ENCODE data around the gene SEPTIN12. TPM values are rescaled to one million over a fixed set of nuclear protein-coding genes. Genes with fewer than 3 reads are reported as not detected.
A peak's percentile ranks its signal among the peaks of the same experiment; 100 is the strongest.

Gene SEPTIN12
- total RNA-seq, 1 donor from 2014 or later, result 0.42 TPM

GRCh38 chr16:4802659-4803287 lies 14.6 kb upstream of the SEPTIN12 start:
- H3K4me3 Mint-ChIP-seq, result peak overlapping the region; percentile 79
- peak overlapping the region; percentile 93 for H3K27ac Mint-ChIP-seq
- H3K36me3 Mint-ChIP-seq, result peaks cover 17% of the 10 kb centered on the region
- H3K9me3 Mint-ChIP-seq, result no peaks in the 10 kb centered on the region
- peak; percentile 87 to 92 for DNase-seq (ENCODE audit: low spot score in 2 of 2, unreplicated experiment in 2 of 2)
- no peaks in the 10 kb centered on the region for H3K27me3 Mint-ChIP-seq (ENCODE audit: low read depth)
- peak; percentile 46 for TF ChIP-seq CTCF (IDR thresholded peaks at IDR 0.05; ENCODE audit: unreplicated experiment)
- peaks cover 33% of the 10 kb centered on the region for H3K4me1 Mint-ChIP-seq

- H3K36me3 Mint-ChIP-seq, result peaks cover 13% of the 10 kb centered on the region
- no peak for TF ChIP-seq CTCF (IDR thresholded peaks at IDR 0.05; ENCODE audit: unreplicated experiment)
- H3K4me1 Mint-ChIP-seq, result peaks cover 33% of the 10 kb centered on the region
- no peaks in the 10 kb centered on the region for H3K27me3 Mint-ChIP-seq (ENCODE audit: low read depth)
- peak within 1 kb of the TSS; percentile 84 for H3K4me3 Mint-ChIP-seq
- DNase-seq (ENCODE audit: low spot score in 2 of 2, unreplicated experiment in 2 of 2), result peak; percentile 53 to 76
- H3K27ac Mint-ChIP-seq, result peak within 1 kb of the TSS; percentile 93
- no peaks in the 10 kb centered on the region for H3K9me3 Mint-ChIP-seq
Observed at GRCh38 chr16:4801962-4802658, 14.0 kb upstream of the SEPTIN12 start, which contains the start of gene ROGDI. ROGDI (minus strand) TSS chr16:4802633; CDS start chr16:4802571, 62 bp downstream.

GRCh38 chr16:4801051-4801961 lies 13.2 kb upstream of the SEPTIN12 start:
- Mint-ChIP-seq H3K4me3 (peak overlapping the region; percentile 84), H3K27ac (peak overlapping the region; percentile 90), H3K36me3 (peaks cover 11% of the 10 kb centered on the region), H3K4me1 (peaks cover 33% of the 10 kb centered on the region), H3K27me3 (ENCODE audit: low read depth) (no peaks in the 10 kb centered on the region), H3K9me3 (no peaks in the 10 kb centered on the region)
- no peak for DNase-seq (ENCODE audit: low spot score in 2 of 2, unreplicated experiment in 2 of 2)
- TF ChIP-seq CTCF (IDR thresholded peaks at IDR 0.05; ENCODE audit: unreplicated experiment), result no peak

- DNase-seq (ENCODE audit: low spot score in 2 of 2, unreplicated experiment in 2 of 2), result no peak
- Mint-ChIP-seq H3K4me1 (peaks cover 33% of the 10 kb centered on the region), H3K36me3 (peaks cover 8% of the 10 kb centered on the region), H3K27me3 (ENCODE audit: low read depth) (no peaks in the 10 kb centered on the region), H3K4me3 (peak overlapping the region; percentile 44), H3K27ac (peak overlapping the region; percentile 57), H3K9me3 (no peaks in the 10 kb centered on the region)
- TF ChIP-seq CTCF (IDR thresholded peaks at IDR 0.05; ENCODE audit: unreplicated experiment), result no peak
Observed at GRCh38 chr16:4800290-4801041, 12.3 kb upstream of the SEPTIN12 start.

All from mesothelial cell of epicardium (in vitro differentiated cells).